ENCODE measurements around the gene RFX3.

The RFX3 gene

DNA sequence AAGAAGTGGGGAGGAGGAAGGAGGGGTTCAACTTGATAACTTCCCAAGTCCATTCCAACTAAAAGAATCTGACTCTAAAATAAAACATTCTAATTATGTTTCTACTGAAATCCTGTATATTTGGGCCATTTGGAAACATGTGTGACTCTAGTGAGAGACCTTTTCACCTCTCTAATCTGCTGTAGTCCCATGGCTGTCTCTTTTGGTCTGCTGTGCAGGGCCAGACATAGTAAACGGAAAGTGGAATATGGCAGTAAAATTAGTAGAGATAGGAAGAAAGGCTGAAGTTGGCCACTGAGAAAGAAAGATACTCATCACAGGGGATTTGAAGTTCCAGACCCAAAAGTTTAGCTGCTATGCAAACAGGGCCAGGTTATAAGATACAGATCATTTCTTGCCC is 15.9 kb downstream of the RFX3 start:
- ChIA-PET POLR2A (no interaction called here), CTCF (no interaction called here)
- TF ChIP-seq, protein P1, sequence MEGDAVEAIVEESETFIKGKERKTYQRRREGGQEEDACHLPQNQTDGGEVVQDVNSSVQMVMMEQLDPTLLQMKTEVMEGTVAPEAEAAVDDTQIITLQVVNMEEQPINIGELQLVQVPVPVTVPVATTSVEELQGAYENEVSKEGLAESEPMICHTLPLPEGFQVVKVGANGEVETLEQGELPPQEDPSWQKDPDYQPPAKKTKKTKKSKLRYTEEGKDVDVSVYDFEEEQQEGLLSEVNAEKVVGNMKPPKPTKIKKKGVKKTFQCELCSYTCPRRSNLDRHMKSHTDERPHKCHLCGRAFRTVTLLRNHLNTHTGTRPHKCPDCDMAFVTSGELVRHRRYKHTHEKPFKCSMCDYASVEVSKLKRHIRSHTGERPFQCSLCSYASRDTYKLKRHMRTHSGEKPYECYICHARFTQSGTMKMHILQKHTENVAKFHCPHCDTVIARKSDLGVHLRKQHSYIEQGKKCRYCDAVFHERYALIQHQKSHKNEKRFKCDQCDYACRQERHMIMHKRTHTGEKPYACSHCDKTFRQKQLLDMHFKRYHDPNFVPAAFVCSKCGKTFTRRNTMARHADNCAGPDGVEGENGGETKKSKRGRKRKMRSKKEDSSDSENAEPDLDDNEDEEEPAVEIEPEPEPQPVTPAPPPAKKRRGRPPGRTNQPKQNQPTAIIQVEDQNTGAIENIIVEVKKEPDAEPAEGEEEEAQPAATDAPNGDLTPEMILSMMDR (IDR thresholded peaks at IDR 0.05; ENCODE audit: insufficient read depth, low read length, missing control alignments): no peak
- no peak overlapping the region for H3K4me3 ChIP-seq (ENCODE audit: low read depth, low read length)
- DNase-seq (ENCODE audit: low read depth, low spot score): no peak

GRCh38 chr9:3508521-3509291 is 17.1 kb downstream of the RFX3 start:
- ChIA-PET POLR2A (no interaction called here), CTCF (interaction anchor here (2.1 kb wide), 1 partner anchor 12 kb away, joined by 8 read pairs; no protein-coding TSS in a partner anchor)
- no peak overlapping the region for H3K4me3 ChIP-seq (ENCODE audit: low read depth, low read length)
- TF ChIP-seq, protein P1 (IDR thresholded peaks at IDR 0.05; ENCODE audit: insufficient read depth, low read length, missing control alignments): no peak
- DNase-seq (ENCODE audit: low read depth, low spot score): no peak

DNA sequence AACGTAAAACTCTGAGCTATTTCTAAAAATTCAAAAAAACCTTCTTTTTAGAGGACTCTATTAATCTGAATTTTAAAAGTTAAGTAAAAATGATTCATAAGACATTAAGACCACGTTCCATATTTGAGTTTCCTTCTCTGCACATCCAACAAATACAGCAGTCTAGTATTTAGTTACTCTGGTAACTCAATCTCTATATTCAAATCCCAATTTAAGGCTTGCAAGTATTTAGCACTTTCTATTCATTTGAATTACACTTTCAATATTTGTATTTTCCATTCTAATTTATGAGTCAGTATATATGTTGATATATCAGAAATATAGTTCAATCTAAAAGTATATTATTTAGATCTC is 17.7 kb downstream of the RFX3 start:
- CTCF ChIA-PET: interaction anchor here (1.4 to 2.1 kb wide), 2 partner anchors 12 to 15 kb away, joined by 4 to 8 read pairs; no protein-coding TSS in a partner anchor
- no peak for DNase-seq (ENCODE audit: low read depth, low spot score)
- POLR2A ChIA-PET: no interaction called here
- H3K4me3 ChIP-seq (ENCODE audit: low read depth, low read length): no peak overlapping the region
- TF ChIP-seq, protein P1 (IDR thresholded peaks at IDR 0.05; ENCODE audit: insufficient read depth, low read length, missing control alignments): no peak

DNA sequence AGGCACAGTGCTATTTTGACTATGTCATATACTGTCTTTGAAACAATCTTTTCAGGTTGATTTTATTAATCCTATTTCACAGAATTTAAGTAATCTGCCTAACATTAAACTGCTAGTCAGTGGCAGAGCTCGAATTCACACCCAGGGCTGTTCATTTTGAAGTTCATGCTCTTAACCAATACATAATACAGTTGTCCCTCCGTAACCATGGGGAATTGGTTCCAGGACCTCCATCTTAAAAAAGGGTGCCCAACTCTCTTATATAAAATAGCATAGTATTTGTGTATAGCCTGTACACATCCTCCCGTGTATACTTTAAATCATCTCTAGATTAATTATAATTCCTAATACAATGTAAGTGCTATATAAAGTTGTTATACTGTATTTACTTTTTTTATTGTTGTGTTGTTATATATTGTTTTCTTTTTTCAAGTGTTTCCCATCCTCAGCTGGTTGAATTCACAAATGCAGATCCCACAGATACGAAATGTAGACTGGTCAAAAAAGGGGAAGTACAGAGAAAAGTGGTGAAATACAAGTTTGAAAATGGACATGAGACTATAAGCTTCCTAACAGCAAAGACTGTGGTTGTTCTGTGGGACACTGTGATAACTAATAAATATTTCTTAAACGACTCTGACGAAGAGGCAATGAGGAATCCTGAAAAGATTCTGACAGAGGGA is 18.3 kb downstream of the RFX3 start:
- H3K4me3 ChIP-seq (ENCODE audit: low read depth, low read length): no peak overlapping the region
- POLR2A ChIA-PET: no interaction called here
- no peak for DNase-seq (ENCODE audit: low read depth, low spot score)
- CTCF ChIA-PET: interaction anchor here (1.4 to 2.1 kb wide), 2 partner anchors 11 to 16 kb away, joined by 4 to 8 read pairs; no protein-coding TSS in a partner anchor
- TF ChIP-seq, protein P1 (IDR thresholded peaks at IDR 0.05; ENCODE audit: insufficient read depth, low read length, missing control alignments): no peak

DNA sequence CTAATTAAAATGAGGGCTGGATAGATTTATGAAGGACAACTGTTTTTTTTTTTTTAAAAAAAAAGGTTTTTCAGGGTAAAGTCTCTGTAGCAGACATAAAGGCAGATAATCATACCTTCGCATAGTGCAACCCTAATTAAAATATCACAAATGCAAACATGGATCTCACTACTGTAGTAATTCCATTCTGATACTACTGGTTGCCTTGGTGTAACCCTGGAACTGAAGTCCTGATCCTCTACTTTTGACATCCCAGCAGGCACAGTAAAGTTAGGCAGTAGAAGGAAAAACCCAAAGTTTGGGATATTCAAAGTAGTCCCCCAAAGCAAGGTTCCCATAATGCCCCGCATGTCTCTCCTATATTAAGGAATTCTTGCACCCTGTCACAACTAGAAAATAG is 19.6 kb downstream of the RFX3 start:
- ChIA-PET CTCF (interaction anchor here (2.1 kb wide), 1 partner anchor 10 kb away, joined by 8 read pairs; no protein-coding TSS in a partner anchor), POLR2A (no interaction called here)
- no peak for DNase-seq (ENCODE audit: low read depth, low spot score)
- H3K4me3 ChIP-seq (ENCODE audit: low read depth, low read length): no peak overlapping the region
- TF ChIP-seq, protein P1 (IDR thresholded peaks at IDR 0.05; ENCODE audit: insufficient read depth, low read length, missing control alignments): no peak
